IPS DF 4.7 (cell line): ENCODE data around the gene GYS2.
"Not testable (repeated sequence)": the region's sequence is repeated elsewhere in the genome, so short reads cannot be mapped to it uniquely, and the experiment has no call there.

Experiments used
- DNase-seq: peaks from one replicate; pipeline ENCODE4 v3.0.0-alpha.2; 2013; ENCODE audit warnings: low spot score; ENCODE audit errors: extremely low read depth

Gene GYS2

DNA sequence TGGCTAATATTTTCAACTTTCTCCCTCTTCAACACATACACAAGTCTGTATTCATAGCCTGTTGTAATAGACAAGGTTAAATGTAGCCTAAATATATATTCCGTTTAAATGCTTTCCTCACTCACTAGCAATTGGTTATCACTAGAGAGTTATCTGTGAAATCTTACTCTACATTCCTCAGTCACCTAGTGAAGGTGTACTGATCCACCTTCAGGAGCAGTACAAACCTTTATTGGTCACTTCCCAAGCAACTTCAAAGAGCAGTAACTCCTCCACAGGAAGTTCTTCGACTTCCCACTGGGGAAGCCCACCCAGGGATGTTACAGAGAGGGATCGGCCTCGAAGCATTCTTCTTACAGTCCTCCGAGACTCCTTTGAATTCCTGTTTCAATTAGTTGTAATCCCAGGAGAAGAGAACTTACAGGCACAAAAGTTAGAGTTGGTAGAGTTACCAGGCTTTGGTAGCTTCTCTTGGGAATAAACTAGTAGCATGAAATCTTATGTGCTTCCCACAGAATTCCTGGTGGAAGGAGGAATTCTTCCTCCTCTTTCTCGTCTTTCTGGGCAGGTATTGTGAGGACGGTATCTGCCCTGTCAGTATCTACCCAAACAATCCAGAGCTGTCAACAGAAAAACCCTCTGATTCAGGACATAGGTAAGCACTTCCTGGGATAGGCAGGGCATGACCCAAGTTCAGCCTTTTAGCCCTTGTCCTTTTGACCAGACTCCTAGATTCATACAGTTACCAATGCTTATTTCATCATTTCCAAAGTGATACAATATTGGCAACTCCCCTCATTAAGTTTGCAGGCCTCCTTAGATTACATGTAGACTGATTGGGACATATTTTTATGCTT is at the start of gene GYS2:
GYS2 (minus strand) TSS at position 603 of the 857 bp plus-strand sequence; CDS start at position 348, 255 bp downstream.
- DNase-seq, result no peak

DNA sequence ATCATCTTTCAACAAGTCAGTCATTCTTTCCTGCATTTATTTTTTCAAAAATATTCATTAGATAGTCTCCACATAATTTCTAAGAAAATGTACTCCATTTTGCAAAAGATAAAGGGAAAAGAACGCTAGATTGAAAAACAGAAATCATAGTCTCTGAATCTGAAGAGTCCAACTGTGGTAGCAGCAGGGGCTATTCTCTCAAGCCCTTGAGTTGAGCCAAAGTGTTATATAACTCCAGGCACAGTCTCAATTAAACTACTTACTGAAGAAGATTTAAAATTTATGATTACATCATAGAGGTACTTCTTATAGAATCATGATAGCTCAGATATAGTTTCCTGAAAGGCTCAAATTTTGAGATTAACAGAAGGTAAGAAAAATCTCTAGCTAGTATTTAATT is 47.2 kb upstream of the GYS2 start:
- no peak for DNase-seq

DNA sequence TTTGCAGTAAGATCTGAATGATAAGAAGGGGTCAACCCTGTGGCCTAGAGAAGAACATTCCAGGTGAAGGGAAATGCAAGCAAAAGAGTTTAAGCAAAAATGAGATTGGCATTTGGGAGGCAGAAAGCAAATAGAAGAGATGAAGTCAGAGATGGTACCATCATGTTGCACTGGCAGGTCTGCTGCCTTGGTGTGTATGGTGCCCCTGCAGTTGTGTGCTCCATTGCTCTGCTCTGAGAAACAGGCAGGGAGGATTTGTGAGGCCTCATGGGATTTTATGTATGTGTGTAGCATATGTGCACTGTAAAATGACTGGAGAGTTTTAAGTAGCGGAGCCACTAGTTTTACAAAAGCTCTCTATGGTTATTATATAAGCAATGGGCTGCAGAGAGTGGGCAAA is 46.4 kb upstream of the GYS2 start:
- no peak for DNase-seq

DNA sequence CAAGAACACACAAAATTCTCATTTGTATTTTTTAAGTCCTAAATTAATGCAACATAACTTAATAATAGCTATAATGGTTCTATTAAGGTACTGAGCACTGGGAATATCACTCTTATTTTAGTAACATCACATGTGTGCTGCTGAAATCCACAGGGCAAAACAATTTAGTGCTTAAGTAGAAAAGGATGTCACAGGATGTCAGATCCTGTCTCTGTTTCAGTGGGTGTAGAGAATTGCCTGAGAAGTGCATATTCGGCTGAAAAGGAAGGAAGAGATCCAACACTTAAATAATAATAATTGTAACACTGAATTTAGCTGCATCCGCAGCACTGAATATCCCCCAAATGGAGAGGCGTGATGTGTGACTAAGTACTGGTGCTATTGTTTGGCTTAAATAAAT is 44.4 kb upstream of the GYS2 start:
- DNase-seq, result no peak

DNA sequence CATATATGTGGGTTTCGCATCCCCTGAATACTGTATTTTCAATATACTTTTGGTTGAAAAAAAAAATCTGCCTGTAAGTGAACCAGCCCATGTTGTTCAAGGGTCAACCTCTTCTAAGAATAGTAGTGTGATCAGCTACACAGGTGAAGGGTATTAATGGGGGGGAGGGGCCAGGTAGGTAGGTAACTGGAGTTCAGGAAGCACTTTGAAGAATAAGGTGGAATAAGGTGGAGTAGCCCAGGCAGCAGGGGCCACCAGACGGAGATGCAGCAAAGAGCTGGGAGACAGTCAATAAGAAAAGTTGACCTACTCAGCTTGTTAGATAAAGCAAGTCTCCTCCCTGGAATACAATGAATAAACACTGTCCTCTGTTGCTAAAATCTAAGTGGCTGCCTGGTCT is 43.7 kb upstream of the GYS2 start:
- DNase-seq, result no peak

DNA sequence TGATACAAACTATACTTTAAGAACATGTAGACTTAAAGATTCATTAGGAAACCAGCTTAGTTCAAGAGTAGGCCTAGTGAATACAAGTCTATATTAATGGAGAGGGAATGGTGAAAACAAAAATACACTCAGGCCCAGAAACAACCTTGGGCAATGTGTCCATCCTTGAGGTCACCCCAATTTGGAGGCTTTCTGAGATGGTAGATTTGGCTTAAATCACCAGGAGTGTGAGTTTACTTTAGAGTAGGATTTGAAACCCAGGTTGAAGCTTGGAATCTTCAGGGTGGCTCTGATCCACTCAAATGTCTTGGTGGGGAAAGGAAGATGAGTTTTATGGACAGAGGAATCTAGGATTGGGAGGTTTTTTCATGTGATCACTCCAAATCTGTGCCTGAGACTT is 42.5 kb upstream of the GYS2 start:
- DNase-seq, result no peak

DNA sequence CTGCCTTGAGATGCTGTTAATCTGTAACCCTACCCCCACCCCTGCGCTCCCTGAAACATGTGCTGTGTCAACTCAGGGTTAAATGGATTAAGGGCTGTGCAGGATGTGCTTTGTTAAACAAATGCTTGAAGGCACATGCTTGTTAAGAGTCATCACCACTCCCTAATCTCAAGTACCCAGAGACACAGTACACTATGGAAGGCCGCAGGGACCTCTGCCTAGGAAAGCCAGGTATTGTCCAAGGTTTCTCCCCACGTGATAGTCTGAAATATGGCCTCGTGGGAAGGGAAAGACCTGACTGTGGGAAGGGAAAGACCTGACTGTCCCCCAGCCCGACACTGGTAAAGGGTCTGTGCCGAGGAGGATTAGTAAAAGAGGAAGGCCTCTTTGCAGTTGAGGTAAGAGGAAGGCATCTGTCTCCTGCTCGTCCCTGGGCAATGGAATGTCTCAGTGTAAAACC is 40.4 kb upstream of the GYS2 start:
- DNase-seq, result not testable (repeated sequence)

DNA sequence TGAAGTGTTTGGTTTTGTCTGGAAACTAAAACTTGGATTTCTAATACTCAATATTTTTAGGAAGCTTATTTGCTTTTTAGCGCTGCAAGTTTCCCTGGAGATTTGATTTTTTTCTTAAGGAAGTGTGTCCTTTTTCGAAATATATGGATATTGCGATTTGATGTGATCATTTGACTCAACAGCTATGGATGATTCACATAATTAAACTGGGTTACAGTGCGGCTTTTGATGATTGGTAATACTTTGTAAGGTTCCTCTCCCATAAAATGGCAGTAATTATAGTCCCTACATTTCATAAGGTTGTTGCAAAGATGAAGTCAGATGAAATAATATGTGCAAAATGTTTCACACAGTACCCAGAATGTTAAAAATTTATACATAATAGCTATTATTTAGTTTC is 39.9 kb upstream of the GYS2 start:
- DNase-seq, result no peak

DNA sequence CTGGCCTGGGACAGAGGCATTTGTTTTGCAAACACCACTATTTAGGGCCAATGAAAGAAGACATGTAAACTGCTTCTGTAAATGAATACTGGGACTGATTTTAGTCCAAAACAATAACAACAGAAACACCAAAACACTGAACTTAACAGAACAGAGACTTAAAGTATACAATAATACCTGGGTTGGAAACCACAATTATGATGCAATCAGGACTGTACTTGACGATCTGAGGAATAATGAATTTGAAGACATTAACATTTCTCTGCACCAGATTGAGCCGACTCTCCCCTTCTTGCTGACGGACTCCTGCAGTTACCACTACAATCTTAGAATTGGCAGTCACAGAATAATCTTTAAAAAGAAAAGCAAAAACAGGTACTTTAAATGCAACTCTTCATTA is 39.1 kb upstream of the GYS2 start:
- DNase-seq, result no peak

DNA sequence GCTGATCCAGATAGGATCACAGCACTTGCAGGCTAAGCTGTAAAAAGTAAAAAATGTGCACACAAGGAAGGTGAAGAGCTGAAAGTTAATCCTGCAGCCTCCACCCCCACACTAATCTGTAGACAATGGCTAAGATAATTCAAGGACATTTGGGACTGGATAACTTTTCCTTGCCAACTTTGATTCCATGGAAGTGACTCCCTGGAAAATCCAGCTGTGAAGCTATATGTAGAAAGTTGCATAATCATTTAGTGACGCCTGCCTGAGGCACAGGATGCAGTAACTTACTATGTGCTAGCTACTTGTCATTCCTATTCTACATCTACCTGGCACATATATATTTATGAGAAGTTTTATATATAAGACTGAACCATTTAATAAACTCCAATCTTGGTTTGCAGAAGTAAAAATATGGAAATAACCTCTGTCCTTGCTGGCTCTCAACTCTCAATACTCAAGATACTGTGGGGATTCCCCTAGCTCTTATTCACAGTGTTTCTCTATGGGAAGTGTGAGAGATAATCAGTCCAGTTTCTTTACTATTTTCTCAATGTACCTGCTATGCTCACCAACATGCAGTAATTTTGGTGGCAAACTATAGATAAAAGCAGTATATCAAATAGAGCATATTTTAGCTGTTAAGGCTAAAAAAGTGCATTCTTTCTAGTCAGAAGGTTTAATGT is 38.2 kb upstream of the GYS2 start:
- DNase-seq, result no peak

DNA sequence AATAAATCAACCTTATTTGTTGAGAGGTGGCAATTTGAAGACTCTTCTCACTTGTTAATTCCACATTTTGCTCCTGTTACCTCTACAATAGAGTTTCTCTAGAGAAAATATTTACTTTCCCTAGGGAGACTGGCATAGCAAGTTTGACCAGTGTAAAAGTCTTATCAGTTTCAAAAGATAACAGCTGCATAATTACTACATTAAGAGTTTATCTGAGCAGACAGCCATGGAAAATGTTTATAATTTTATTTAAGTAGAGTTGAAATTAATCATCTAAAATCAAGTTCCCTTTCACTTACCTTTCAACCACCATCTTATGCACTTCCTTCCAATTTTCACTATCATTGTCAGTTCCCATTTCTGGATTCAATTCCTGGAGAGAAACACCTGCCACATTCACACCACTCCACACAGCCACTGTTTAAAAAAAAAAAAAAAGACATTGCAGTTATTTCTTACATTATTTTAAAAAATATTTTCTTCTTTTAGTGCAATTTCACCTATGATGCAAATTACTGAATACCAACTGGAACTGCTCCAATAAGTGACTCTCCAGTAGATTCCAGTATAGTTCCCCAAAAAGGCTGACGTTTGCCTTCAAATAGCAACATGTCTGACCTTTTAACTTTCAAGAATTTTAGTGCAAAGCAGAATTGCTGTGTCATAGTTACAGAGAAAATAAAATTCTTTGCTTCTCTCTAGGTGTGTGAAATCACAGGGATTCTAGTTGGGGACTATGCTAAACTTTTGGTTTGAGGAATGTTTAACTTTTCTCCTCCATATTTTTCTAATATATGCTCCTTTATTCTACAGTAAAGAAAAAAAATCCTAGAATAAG is 33.6 kb upstream of the GYS2 start:
- no peak for DNase-seq

DNA sequence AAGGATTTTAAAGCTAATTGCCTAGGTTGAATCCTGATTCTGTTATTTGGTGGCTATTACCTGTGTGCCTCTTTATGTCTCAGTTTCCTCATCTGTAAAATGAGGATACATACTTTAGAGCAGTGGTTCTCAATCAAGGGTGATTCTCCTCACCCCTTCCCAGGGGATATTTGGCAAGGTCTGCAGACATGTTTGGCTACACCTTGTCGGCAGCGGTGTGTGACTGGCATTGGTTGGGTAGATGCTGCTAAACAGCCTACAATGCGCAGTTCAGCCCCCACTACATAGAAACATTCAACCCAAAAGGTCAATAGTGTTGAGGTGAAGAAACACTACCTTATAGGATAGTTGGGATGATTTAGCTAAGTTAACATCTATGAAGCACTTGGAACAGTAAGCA is 29.6 kb upstream of the GYS2 start:
- no peak for DNase-seq

DNA sequence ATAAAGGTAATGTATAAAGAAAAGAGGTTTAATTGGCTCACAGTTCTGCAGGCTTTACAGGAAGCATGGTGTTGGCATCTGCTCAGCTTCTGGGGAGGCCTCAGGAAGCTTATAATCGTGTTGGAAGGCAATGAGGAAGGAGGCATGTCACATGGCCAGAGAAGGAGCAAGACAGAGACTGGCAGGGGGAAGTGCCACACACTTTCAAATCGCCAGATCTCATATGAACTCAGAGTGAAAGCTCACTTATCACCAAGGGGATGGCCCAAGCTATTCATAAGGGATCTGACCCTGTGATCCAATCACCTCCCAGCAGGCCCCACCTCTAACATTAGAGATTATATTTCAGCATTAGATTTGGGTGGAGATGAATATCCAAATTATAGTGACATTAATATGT is 26.7 kb upstream of the GYS2 start:
- DNase-seq, result no peak

DNA sequence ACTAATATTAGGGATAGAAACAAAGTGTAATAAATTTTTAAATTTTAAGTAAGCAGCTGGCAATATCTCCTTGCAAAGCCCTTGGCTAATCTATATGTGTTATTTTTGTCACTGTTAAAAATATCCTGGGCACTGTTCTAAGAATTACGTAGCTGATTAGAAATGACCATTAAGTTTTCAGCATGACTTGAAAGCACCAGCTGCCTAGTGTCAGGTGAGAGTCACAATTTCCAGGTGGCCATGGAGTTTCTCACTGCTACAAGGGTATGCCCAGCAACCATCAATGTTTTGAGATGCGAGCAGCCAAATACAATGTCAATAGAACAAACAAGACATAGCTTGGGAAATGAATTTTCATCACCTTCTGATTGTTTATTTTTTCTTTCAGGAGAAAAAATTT is 23.3 kb upstream of the GYS2 start:
- DNase-seq, result no peak

DNA sequence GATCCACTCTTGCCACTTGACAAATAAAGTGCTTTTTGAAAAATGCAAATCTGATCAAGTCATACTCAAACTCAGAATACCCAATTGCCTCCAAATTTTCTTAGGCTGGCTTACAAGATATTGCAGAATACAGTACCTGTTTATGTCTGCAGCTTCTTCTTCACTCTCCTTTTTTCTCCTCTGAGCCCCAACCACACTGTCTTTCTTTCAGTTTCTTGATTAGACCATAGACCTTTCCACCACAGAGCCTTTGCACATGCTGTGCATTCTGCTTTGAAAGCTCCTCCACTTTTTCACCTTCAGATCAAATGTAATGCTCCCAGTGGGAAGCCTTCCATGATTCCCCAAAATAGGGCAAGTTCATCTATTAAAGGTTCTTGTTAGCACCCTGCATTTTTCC is 13.9 kb upstream of the GYS2 start:
- no peak for DNase-seq

DNA sequence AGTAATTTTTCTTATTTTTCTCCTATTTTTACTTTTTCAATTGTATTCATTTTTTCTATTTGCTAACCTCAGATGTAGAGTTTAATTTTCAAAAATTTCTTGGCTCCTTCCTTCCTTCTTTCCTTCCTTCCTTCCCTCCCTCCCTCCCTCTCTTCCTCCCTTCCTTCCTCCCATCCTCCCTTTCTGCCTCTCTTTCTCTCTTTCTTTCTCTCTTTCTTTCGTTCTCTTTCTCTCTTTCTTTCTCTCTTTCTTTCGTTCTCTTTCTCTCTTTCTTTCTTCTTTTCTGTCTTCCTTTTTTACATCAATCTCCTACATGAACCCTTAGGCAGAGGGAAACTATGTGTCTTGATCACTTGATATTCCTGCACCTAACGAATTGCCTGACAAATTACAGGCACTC is 12.4 kb upstream of the GYS2 start:
- no peak for DNase-seq

DNA sequence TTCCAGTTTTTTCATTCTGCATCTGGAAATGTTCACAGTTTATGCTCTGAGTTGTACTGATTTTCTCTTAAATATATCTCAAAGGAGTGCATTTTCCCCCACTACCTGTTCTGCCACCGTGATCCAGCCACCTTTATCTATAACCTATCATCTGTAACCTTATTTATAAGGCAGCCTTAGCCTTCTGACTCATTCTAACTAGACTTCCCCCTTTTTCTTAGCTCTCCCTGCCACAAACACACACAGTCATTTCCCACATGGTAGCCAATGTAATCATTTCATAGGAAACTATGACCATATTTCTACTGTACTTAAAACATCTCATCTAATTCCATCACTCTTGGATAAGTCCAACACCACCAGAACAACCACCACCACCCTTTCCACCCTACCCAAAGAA is 10.8 kb upstream of the GYS2 start:
- DNase-seq, result no peak

DNA sequence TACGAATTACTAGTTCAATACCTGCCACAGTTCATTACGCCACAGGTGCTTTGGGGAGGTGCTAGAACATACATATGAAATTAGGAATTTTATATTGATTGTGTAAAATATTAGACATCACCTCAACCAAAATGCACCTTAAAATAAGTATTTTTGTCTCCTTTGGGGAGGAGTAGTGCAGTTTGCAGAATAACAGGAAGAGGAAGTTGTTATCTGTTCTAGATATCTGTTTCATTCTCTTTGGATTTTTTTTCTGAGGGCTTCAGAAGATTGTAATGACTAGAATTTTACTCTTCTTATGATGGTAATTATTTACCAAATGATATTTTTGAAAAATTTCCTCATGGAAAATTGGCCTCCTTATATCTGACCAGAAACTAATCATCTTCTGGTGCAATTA is 9.9 kb upstream of the GYS2 start:
- DNase-seq, result no peak

DNA sequence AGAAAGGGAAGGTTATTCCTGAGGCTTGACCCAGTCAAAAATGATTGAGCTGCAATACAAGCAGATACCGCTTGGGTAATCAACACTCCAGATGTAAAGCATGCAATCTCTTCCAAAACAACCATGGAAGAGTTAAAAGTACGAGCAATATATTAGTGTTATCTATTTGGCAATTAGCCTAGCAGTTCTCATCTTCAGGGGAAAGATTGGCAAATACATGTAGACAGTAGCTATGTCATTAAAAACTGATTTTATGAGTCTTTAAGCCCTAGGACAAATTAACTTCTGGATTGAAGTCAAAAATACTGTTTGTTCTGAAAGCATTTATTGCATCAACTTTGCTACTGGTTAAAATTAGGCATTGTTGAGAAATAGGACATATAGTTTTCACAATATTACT is 9.3 kb upstream of the GYS2 start:
- no peak for DNase-seq

DNA sequence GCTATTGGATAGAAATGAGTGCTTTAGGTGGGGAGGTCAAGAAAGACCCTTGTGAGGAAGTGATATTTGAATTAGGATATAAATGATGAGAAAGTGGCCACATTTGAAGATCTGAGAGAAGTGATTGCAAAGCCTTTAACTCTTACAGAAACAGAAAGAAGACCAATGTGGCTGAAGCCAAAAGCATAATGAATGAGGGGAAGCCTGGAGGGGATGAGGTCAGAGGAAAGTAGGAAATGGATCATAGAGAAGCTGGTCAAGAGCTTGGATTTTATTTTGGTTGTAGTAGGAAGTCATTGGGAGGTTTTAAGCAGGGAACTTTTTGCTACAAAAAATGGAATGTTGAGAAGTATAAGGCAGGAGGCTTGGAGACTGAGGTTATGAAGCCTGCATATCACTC is 3.5 kb upstream of the GYS2 start:
- DNase-seq, result no peak

DNA sequence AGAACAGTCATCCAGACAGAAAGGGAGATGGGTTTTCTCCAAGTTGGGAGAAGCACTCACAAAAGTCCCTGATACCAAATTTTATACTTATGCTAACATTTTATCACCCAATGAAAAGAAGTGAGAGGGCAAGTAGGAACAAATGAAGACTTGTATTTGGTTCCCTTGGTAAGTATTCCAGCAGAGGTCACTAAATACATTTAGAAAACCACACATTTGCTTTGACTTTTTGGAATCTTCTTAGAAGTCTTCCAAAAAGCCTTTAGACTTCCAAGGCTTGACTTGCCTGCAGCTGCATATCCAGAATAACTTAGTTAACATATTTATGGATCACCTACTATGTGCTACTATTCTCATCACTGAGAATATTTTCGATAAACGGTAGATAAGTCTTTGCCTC is 3.1 kb upstream of the GYS2 start:
- DNase-seq, result no peak

DNA sequence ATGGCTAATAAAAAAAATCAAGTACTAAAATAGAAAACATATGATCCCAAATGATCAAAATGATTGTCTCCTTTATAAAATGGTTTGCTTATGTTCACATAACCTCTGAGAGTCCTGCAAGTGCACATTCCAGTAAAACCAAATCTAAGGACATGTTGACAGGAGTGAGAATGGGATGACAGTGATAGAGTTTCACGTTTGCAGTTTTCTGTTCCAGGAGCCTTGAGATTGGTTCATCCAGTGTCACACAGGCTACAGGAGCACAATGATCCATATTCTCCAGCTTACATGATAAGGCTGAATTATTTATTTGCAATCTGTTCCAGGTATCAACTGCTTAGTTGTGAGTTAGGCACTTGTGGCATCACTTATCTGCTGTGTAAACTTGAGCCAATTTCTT is 1.5 kb upstream of the GYS2 start:
- no peak for DNase-seq
